ENCODE measurements around the gene TMC8. TPM values are rescaled to one million over a fixed set of nuclear protein-coding genes. Genes with fewer than 3 reads are reported as not detected.
"Not testable (repeated sequence)": the region's sequence is repeated elsewhere in the genome, so short reads cannot be mapped to it uniquely, and the experiment has no call there.

TMC8 gene
- total and polyA plus RNA-seq, 11 donors: 0.81 to 21.6 (median 1.2) TPM

DNA sequence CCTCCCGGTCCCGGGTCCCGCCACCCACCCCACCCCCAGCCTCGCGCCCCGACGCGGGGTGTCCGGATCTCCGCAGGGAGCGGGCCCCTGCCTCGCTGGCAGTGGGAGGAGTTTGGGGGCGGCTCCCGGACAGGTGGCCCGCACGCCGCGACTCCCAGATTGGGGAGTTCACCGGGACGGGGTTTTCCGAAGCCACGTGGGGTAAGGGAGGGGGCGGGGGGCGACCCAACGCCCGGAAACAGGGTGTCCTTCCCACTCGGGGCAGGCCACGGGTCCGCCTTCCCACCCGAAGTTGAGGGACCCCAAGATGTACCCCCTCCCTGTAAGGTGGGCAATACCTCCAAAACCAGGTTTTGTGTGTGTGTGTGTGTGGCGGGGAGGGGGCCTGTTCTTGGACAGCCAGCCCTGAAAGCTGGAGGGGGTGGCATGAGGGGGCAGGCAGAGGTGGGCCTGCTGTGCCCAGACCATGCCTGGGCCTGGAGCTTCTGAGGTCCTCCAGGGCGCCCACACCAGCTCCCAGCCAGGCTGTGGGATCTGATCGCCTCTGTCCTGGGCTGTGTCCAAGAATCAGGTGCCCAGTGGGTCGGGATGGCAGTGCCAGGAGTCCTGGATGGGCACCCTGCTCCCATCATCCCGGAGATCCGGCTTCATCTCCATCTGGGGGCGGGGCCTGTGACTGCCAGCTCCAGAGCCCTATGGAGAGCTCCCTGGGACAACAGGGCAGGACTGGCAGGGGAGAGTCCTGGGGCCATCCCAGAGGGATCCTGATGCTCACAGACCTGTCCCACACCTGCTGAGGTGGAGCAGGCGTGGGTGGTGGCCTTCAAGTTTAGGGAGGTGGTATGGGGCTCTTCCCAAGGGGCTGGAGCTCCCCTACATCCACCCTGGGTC is 38.6 kb downstream of the TMC8 start:
- Histone ChIP-seq H3K36me3 (peaks cover 0 to 25% (median 5%) of the 10 kb centered on the region in 9 donors), H3K4me1 (peaks cover 7 to 55% (median 40%) of the 10 kb centered on the region in 12 donors), H3K27me3 (no peaks in the 10 kb centered on the region), H3K27ac (peak overlapping the region; percentile 78 to 96 (median 86)), H3K9me3 (no peaks in the 10 kb centered on the region), H3K4me3 (peak overlapping the region; percentile 56 to 99 (median 72))
- DNase-seq: peak; percentile 65 to 74 (median 69)
- 0 to 27% (median 10%) methylated on average over 1 to 38 of the region's 38 CpGs for WGBS, 4 donors
- peak; percentile 15 to 50 (median 38) for ATAC-seq
- intact Hi-C loops (cut with DNase I): no loop called here
- TF ChIP-seq POLR2A (IDR thresholded peaks at IDR 0.05): no peak
- TF ChIP-seq, protein P1, sequence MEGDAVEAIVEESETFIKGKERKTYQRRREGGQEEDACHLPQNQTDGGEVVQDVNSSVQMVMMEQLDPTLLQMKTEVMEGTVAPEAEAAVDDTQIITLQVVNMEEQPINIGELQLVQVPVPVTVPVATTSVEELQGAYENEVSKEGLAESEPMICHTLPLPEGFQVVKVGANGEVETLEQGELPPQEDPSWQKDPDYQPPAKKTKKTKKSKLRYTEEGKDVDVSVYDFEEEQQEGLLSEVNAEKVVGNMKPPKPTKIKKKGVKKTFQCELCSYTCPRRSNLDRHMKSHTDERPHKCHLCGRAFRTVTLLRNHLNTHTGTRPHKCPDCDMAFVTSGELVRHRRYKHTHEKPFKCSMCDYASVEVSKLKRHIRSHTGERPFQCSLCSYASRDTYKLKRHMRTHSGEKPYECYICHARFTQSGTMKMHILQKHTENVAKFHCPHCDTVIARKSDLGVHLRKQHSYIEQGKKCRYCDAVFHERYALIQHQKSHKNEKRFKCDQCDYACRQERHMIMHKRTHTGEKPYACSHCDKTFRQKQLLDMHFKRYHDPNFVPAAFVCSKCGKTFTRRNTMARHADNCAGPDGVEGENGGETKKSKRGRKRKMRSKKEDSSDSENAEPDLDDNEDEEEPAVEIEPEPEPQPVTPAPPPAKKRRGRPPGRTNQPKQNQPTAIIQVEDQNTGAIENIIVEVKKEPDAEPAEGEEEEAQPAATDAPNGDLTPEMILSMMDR (IDR thresholded peaks at IDR 0.05): no peak

GRCh38 chr17:78170692-78171590 is 40.4 kb downstream of the TMC8 start:
- Histone ChIP-seq H3K36me3 (peaks cover 0 to 34% (median 5%) of the 10 kb centered on the region in 9 donors), H3K4me3 (no peak overlapping the region), H3K4me1 (peaks cover 9 to 73% (median 58%) of the 10 kb centered on the region in 12 donors), H3K27me3 (no peaks in the 10 kb centered on the region), H3K27ac (peak overlapping the region in 9 of 12 donors; percentile 34 to 94 (median 88)), H3K9me3 (no peaks in the 10 kb centered on the region)
- no peak for TF ChIP-seq POLR2A (IDR thresholded peaks at IDR 0.05)
- TF ChIP-seq, protein P1 (IDR thresholded peaks at IDR 0.05): no peak
- ATAC-seq: no peak
- 84 to 86% (median 85%) methylated on average over 27 to 31 of the region's 31 CpGs for WGBS, 4 donors
- DNase-seq: no peak
- intact Hi-C loops (cut with DNase I): loop anchor here in 6 of 10 donors (5.0 kb wide), 1 partner anchor 44 kb away; the partner anchor contains the start of gene TMC6 (in 6 of the 6)

DNA sequence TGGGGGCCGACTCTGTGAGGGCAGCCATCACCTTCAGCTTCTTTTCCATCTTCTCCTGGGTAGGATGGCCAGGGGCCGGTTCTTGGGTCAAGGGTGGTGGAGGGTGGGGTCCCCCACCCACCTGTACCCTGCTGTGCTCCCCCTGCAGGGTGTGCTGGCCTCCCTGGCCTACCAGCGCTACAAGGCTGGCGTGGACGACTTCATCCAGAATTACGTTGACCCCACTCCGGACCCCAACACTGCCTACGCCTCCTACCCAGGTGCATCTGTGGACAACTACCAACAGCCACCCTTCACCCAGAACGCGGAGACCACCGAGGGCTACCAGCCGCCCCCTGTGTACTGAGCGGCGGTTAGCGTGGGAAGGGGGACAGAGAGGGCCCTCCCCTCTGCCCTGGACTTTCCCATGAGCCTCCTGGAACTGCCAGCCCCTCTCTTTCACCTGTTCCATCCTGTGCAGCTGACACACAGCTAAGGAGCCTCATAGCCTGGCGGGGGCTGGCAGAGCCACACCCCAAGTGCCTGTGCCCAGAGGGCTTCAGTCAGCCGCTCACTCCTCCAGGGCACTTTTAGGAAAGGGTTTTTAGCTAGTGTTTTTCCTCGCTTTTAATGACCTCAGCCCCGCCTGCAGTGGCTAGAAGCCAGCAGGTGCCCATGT is 41.1 kb downstream of the TMC8 start:
- Histone ChIP-seq H3K36me3 (peaks cover 0 to 35% (median 5%) of the 10 kb centered on the region in 9 donors), H3K4me3 (peak overlapping the region in 2 of 12 donors; percentile 6 to 30), H3K27ac (peak overlapping the region; percentile 53 to 95 (median 88)), H3K4me1 (peaks cover 9 to 80% (median 65%) of the 10 kb centered on the region in 12 donors)
- ATAC-seq, H3K9me3 ChIP-seq, DNase-seq, H3K27me3 ChIP-seq: not testable (repeated sequence)
- intact Hi-C loops (cut with DNase I): loop anchor here in 6 of 10 donors (5.0 kb wide), 1 partner anchor 44 kb away; the partner anchor contains the start of gene TMC6 (in 6 of the 6)
- 80 to 88% (median 84%) methylated on average over 12 to 19 of the region's 19 CpGs for WGBS, 4 donors
